ENCODE results near the gene OR2Z1.
"Not testable (repeated sequence)": the region's sequence is repeated elsewhere in the genome, so short reads cannot be mapped to it uniquely, and the experiment has no call there.

The OR2Z1 gene

DNA sequence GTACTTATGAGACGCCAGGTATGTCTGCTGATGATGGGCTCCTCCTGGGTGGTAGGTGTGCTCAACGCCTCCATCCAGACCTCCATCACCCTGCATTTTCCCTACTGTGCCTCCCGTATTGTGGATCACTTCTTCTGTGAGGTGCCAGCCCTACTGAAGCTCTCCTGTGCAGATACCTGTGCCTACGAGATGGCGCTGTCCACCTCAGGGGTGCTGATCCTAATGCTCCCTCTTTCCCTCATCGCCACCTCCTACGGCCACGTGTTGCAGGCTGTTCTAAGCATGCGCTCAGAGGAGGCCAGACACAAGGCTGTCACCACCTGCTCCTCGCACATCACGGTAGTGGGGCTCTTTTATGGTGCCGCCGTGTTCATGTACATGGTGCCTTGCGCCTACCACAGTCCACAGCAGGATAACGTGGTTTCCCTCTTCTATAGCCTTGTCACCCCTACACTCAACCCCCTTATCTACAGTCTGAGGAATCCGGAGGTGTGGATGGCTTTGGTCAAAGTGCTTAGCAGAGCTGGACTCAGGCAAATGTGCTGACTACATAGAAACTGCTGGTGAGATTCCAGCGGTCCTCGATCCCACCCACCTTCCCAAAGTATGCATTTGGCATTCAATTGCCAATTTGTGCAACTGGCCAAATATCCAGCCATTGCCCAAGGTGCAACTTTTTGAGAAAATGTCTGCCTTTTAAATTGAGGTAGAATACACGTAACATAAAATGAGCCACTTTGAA is 10.2 kb downstream of the OR2Z1 start:
- no peak for DNase-seq (ENCODE audit: extremely low read depth, low read depth)
- H3K4me3 ChIP-seq (replicated peaks; ENCODE audit: low read depth, low read length) = no peak overlapping the region
- TF ChIP-seq, protein P1, sequence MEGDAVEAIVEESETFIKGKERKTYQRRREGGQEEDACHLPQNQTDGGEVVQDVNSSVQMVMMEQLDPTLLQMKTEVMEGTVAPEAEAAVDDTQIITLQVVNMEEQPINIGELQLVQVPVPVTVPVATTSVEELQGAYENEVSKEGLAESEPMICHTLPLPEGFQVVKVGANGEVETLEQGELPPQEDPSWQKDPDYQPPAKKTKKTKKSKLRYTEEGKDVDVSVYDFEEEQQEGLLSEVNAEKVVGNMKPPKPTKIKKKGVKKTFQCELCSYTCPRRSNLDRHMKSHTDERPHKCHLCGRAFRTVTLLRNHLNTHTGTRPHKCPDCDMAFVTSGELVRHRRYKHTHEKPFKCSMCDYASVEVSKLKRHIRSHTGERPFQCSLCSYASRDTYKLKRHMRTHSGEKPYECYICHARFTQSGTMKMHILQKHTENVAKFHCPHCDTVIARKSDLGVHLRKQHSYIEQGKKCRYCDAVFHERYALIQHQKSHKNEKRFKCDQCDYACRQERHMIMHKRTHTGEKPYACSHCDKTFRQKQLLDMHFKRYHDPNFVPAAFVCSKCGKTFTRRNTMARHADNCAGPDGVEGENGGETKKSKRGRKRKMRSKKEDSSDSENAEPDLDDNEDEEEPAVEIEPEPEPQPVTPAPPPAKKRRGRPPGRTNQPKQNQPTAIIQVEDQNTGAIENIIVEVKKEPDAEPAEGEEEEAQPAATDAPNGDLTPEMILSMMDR (IDR thresholded peaks at IDR 0.05; ENCODE audit: low read depth, low read length, missing control alignments) = no peak

DNA sequence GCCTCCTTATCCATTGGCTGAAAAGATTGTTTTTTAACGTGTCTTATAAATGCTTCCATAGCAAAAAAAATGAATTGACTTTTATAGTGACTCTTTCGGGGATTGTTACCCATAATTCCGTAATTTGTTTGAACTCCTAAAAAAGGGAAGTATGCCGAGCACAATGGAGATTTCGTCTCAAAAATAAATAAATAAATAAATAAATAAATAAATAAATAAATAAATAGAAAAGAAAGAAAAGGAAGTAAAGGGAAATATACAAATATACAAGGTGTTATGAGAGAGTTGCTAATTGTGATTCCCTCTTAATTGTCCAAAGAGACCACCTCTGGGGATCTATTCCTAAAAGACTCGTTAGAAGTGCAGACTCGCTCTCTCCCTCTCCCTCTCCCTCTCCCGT is 16.9 kb downstream of the OR2Z1 start:
- TF ChIP-seq, protein P1 (IDR thresholded peaks at IDR 0.05; ENCODE audit: low read depth, low read length, missing control alignments) = no peak

DNA sequence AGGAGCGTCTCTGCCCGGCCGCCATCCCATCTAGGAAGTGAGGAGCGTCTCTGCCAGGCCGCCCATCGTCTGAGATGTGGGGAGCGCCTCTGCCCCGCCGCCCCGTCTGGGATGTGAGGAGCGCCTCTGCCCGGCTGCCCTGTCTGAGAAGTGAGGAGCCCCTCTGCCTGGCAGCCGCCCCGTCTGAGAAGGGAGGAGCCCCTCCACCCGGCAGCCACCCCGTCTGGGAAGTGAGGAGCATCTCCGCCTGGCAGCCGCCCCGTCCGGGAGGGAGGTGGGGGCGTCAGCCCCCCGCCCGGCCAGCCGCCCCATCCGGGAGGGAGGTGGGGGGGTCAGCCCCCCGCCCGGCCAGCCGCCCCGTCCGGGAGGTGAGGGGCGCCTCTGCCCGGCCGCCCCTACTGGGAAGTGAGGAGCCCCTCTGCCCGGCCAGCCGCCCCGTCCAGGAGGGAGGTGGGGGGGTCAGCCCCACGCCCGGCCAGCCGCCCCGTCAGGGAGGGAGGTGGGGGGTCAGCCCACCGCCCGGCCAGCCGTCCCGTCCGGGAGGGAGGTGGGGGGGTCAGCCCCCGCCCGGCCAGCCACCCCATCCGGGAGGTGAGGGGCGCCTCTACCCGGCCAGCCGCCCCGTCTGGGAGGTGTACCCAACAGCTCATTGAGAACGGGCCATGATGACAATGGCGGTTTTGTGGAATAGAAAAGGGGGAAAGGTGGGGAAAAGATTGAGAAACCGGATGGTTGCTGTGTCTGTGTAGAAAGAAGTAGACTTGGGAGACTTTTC is 18.0 kb downstream of the OR2Z1 start:
- not testable (repeated sequence) for H3K4me3 ChIP-seq (replicated peaks; ENCODE audit: low read depth, low read length); DNase-seq (ENCODE audit: extremely low read depth, low read depth)

More for the DNA sequence above, 16.9 kb downstream of the OR2Z1 start:
- H3K4me3 ChIP-seq (replicated peaks; ENCODE audit: low read depth, low read length) = no peak overlapping the region
- DNase-seq (ENCODE audit: extremely low read depth, low read depth) = no peak

DNA sequence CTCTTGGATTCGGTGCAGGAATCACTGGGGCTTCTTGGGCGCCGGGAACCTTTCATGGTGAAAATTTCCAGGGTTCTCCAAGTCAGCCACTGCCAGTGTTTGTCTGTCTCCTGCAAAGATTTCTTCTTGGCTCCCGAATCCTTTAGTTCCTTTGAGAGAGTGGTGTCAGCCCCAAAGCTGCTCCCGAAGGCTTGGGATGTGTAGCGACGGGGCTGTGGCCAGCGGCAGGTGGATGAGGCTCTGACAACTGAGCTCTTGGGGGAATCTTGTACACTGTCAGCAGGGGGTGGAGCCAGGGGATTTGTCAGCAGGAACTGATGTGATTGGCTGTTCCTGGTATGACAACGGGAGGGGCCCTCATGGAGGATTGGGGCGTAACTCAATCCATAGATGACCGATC is 45.8 kb downstream of the OR2Z1 start:
- H3K4me3 ChIP-seq (replicated peaks; ENCODE audit: low read depth, low read length); DNase-seq (ENCODE audit: extremely low read depth, low read depth): not testable (repeated sequence)

DNA sequence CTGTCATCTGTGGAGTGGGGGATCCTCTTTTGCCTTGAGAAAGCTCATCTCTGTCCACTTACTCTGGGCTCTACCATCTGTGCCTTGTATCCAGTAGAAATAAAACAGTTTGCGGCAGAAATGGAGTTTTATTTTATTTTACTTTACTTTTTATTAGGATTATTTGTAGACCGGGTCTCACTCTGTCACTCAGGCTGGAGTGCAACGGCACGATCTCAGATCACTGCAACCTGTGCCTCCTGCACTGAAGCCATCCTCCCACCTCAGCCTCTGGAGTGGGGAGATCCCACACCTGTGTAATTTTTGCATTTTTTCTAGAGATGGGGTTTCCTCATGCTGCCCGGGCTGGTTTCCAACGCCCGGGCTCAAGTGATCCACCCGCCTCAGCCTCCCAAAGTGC is 47.8 kb downstream of the OR2Z1 start:
- DNase-seq (ENCODE audit: extremely low read depth, low read depth); H3K4me3 ChIP-seq (replicated peaks; ENCODE audit: low read depth, low read length): not testable (repeated sequence)

DNA sequence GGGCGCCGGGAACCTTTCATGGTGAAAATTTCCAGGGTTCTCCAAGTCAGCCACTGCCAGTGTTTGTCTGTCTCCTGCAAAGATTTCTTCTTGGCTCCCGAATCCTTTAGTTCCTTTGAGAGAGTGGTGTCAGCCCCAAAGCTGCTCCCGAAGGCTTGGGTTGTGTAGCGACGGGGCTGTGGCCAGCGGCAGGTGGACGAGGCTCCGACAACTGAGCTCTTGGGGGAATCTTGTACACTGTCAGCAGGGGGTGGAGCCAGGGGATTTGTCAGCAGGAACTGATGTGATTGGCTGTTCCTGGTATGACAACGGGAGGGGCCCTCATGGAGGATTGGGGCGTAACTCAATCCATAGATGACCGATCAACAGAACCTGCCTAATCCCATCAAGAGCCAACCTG is 52.2 kb downstream of the OR2Z1 start:
- not testable (repeated sequence) for DNase-seq (ENCODE audit: extremely low read depth, low read depth); H3K4me3 ChIP-seq (replicated peaks; ENCODE audit: low read depth, low read length)

Data from HFF-Myc (cell line).